Lower leg skin (tissue), 3 donors: ENCODE measurements around the gene MSANTD2.

Experiments
- POLR2A ChIP-seq, 2 donors: fragments of 450-650 bp; IDR thresholded peaks; one replicate each; pipeline ENCODE4 v1.6.1; 2016 to 2017; ENCODE audit warnings: antibody characterized with exemption in 2 of 2, mild to moderate bottlenecking in 1 of 2, moderate library complexity in 1 of 2
- TF ChIP-seq, protein P1 (sequence below), 3 donors: fragments of 450-650 bp; IDR thresholded peaks; one replicate each; pipeline ENCODE4 v1.5.1; 2016; ENCODE audit warnings: antibody characterized with exemption in 3 of 3, mild to moderate bottlenecking in 3 of 3, moderate library complexity in 2 of 3

DNA sequence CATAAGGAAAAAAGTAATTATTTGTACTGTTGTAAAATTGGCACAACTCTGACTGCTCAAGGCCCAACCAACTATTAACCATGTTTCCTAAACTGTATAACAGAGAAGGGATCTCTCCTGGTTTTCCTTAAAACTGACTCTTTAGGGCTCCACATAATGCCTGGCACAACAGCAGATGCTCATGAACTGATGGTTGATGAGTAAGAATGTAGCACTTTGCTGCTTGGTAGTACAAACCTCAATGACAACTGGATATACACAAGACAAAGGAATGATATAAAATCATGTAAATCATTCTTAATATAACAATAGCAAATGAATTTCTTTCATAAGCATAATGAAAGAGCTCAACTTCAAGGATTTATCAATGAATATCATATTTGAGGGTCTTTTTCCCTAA, 11.7 kb downstream of the MSANTD2 start:
- TF ChIP-seq, protein P1, sequence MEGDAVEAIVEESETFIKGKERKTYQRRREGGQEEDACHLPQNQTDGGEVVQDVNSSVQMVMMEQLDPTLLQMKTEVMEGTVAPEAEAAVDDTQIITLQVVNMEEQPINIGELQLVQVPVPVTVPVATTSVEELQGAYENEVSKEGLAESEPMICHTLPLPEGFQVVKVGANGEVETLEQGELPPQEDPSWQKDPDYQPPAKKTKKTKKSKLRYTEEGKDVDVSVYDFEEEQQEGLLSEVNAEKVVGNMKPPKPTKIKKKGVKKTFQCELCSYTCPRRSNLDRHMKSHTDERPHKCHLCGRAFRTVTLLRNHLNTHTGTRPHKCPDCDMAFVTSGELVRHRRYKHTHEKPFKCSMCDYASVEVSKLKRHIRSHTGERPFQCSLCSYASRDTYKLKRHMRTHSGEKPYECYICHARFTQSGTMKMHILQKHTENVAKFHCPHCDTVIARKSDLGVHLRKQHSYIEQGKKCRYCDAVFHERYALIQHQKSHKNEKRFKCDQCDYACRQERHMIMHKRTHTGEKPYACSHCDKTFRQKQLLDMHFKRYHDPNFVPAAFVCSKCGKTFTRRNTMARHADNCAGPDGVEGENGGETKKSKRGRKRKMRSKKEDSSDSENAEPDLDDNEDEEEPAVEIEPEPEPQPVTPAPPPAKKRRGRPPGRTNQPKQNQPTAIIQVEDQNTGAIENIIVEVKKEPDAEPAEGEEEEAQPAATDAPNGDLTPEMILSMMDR (IDR thresholded peaks at IDR 0.05) = no peak
- TF ChIP-seq POLR2A (IDR thresholded peaks at IDR 0.05) = no peak
